Activated T-helper 1 cell treated with Interleukin-2 at 50 U/mL for 16 hours (primary cell): ENCODE results near the gene MPV17L.
"Not testable (repeated sequence)": the region's sequence is repeated elsewhere in the genome, so short reads cannot be mapped to it uniquely, and the experiment has no call there.

Experiments used
- DNase-seq: peaks from one replicate; pipeline ENCODE4 v3.0.0-alpha.2; 2020; ENCODE audit warnings: low read depth

MPV17L gene

GRCh38 chr16:15395631-15396508 lies at the start of gene MPV17L:
Gene MPV17L (plus strand): TSS chr16:15395754. CDS start chr16:15395898, 144 bp downstream.
- DNase-seq: not testable (repeated sequence)

DNA sequence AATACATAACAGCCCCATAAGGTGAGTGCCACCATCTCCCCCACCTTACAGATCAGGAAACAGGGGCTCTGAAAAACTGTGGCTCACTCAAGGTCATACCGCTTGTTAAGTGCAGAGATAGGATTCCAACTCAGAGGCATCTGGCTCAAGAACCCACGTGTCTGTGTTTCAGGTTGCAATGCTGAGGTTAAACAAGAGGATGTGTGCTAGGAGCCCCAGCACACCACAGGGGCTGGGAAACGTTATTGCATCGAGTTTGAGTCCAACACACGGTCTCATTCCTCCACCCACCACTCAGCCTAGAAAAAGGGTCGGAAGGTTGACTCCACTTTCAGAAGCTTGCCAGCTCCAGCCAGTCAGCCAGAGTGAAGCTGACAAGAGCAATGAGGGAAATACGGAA lies 46.8 kb upstream of the MPV17L start:
- DNase-seq: not testable (repeated sequence)

- DNase-seq: not testable (repeated sequence)
Measured at GRCh38 chr16:15351251-15351650, 44.3 kb upstream of the MPV17L start.

DNA sequence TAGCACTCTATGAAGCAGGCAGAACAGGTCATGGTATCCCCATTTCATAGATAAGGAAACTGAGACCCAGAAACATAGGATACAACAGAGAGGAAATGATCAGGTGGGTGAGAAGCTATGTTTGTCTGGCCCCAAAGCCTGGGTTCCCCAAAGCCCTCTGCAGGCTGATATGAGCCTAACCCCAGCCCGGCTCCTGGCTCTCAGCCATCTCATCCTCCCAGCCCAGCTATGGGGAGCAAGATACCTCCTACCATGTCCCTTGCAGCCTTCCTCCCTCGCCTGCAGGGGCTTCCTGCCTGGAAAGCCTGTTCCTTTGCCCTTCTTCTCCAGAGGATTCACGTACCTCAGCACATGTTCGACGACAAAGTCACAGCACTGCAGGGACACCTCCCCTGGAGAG lies 43.8 kb upstream of the MPV17L start:
- DNase-seq: not testable (repeated sequence)

DNA sequence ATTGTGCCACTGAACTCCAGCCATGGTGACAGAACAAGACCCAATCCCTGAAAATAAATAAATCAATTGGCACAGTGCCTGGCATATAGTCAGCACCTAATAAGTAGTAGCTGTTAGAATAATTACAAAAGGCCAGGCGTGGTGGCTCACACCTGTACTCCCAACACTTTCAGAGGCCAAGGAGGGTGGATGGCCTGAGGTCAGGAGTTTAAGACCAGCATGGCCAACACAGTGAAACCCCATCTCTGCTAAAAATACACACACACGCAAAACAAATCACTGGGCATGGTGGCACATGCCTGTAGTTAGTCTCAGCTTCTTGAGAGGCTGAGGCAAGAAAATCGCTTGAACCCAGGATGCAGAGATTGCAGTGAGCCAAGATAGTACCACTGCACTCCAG lies 42.7 kb upstream of the MPV17L start:
- DNase-seq: not testable (repeated sequence)

GRCh38 chr16:15354846-15355245 lies 40.7 kb upstream of the MPV17L start:
- DNase-seq: not testable (repeated sequence)

- DNase-seq: not testable (repeated sequence)
Measured at GRCh38 chr16:15357495-15357894, 38.1 kb upstream of the MPV17L start.

DNA sequence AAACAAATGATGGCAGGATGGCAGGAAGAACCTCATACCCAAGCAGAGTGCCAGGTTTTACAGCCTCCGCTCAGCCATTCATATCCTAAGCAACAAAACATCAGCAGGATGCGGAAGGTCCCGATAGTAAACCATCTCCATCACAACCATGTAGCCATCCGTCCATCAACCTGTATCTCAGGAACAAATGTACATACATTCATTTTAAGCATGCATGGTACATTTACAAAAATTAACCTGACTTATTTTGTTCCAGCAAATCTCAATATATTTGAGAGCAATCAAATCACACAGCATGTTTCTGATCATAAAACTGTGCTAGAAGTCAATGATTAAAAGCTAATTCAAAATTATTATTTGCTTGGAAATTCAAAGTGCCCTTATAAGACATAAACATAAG lies 17.4 kb upstream of the MPV17L start, which contains the start of gene NPIPA5:
NPIPA5 (minus strand) TSS at position 101 of the 400 bp plus-strand sequence; CDS start at position 101, 0 bp downstream.
- not testable (repeated sequence) for DNase-seq

DNA sequence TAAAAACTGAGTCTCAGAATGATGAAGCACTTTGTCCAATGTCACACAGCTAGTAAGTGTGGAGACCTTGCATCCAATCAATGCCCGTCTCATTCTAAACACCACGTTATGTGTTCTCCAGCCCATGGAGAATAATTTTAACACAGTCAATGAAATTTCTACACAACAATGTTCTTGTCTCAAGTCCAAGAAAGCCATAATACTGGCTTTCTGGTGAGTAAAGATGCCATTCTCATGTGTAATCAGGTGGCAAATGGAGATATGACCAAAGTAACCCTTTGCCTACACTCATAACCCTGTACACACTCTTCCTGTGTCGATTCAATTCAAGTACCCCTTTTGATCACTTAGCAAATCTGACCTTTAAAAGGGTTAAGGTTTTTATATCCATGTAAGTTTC lies 12.7 kb upstream of the MPV17L start:
- not testable (repeated sequence) for DNase-seq

DNA sequence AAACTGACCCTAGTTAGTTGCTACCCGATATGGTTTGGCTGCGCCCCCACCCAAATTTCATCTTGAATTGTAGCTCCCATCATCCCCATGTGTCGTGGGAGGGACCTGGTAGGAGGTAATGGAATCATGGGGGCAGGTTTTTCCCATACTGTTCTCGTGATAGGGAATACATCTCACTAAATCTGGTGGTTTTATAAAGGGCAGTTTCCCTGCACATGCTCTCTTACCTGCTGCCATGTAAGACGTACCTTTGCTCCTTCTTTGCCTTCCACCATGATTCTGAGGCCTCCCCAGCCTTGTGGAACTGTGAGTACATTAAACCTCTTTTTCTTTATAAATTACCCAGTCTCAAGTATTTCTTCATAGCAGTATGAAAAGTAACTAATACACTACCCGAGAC lies 7.5 kb upstream of the MPV17L start:
- DNase-seq: not testable (repeated sequence)

DNA sequence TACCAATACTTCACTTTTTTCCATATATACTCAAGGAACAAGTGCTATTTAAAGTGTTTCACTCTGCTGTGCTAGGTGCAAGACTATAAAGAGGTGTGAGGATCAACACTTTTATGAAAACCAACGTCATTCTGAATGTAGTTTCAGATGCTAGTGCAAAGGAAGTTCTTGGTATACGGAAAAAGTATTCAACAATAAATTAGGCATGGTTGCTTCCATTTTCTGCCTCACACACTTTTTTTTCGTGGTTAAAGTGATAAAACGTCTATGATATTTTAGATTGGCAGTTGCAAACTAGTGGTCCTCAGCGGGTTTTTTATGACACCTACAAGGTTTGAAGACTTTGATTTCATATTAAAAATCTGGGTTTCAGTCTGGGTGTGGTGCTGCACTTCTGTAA lies 5.6 kb upstream of the MPV17L start:
- not testable (repeated sequence) for DNase-seq

DNA sequence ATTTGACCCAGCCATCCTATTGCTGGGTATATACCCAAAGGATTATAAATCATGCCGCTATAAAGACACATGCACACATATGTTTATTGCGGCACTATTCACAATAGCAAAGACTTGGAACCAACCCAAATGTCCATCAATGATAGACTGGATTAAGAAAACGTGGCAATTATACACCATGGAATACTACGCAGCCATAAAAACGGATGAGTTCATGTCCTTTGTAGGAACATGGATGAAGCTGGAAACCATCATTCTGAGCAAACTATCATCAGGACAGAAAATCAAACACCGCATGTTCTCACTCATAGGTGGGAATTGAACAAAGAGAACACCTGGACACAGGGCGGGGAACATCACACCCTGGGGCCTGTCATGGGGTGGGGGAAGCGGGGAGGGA lies 2.5 kb upstream of the MPV17L start:
- not testable (repeated sequence) for DNase-seq

- DNase-seq: not testable (repeated sequence)
Measured at GRCh38 chr16:15396509-15396829, 915 bp downstream of the MPV17L start.

DNA sequence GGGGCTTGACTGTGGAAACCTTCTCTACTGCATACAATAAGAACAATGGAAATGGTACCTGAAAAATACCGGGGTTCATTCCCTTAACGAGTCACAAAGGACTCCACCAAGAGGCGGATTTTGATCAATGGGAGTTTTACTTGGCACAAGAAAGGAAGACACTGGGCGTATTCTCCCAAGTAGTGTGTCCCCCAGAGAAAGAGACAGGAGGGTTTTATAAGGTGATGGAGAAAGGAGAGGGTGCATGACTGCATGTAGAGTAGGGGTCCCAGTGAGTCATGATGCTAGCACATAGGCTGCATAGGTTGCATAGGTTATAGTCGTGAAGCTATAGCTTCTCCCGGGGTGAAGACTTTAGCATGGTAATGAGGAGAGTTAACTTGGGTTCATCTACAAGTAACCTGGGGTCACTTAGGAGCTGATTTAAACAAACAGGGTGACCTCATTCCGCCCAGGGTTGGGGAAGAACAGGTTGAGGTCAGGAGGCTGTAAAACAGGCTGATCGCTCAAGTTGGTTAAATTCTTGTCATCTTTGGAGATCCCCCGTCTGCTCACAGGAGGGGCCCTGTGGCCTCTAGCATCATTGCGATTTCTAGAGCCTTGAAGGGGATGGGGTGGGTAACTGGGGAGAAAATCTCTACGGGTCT lies 1.5 kb downstream of the MPV17L start:
- DNase-seq: no peak

DNA sequence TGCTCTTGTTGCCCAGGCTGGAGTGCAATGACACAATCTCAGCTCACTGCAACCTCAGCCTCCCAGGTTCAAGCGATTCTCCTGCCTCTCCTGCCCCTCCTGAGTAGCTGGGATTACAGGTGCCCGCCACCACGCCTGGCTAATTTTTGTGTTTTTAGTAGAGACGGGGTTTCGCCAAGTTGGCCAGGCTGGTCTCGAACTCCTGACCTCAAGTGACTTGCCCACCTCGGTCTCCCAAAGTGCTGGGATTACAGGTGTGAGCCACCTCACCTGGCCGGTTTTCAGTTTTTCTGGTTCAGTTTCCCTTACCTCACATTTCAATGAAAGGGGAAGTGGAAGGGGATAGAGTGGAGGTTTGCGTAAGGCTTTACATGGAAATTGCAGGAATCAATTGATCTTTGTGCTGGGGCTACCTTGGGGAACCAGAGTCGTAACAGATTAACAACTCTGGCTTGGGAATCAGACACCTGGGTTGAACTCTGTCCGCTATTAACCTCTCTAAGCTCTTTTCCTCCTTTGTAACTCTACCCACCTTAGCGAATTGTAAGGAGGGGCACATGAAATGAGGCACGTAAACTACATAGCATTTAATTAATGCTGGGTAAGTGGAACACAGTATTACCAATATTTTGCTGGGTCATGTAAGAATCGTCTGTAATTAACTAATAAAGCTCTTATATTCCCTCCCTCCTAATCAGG lies 3.2 kb downstream of the MPV17L start:
- no peak for DNase-seq

GRCh38 chr16:15399317-15399716 lies 3.8 kb downstream of the MPV17L start:
- DNase-seq: no peak

DNA sequence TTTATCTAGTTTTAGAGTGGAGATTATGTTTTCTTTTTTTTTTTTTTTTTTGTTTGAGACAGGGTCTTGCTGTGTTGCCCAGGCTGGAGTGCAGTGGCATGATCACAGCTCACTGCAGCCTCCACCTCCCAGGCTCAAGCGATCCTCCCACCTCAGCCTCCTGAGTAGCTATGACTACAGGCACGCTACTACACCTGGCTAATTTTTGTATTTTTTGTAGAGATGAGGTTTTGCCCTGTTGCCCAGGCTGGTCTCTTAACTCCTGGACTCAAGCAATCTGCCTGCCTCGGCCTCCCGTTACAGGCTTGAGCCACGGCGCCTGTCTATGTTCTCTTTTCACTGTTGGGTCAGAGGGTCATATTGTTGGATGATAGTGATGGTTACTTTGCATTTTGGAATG lies 4.8 kb downstream of the MPV17L start:
- DNase-seq: not testable (repeated sequence)

DNA sequence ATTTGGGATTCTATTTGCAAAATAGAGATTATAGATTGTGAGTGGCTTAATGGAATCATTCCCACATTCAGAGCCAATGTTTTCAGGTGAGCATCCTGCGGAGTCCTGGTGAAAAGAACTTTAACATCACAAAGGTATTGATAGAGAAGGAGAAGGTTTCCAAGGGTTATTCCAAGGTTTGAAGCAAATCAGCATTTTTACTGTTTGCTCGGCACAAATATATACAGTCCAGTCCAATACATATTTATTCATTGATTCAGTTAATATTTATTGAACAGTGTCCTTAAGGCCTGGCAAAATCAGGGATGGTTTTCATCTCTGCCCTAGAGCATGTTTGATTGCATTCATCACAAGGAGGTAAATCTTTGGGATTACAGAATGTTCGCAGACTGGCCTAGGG lies 6.4 kb downstream of the MPV17L start:
- no peak for DNase-seq

DNA sequence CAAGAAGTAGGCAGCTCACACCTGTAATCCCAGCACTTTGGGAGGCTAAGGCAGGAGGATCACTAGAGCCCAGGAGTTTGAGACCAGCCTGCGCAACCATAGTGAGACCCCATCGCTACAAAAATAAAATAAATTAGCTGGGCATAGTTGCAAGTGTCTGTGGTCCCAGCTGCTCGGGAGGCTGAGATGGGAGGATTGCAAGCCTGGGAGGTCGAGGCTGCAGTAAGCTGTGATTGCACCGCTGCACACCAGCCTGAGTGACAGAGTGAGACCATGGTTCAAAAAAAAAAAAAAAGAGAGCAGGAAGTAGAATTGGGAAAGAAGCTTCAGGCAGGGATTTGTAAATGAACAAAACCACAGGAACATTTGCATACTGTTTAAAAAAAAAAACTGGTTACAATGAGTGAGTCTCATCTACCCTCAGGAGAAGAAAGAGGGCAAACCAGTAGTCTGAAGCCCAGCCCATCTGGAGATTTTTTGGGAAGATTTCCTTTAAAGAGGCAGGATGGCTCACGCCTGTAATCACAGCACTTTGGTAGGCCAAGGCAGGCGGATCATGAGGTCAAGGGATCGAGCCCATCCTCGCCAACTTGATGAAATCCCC lies 7.9 kb downstream of the MPV17L start:
- no peak for DNase-seq

DNA sequence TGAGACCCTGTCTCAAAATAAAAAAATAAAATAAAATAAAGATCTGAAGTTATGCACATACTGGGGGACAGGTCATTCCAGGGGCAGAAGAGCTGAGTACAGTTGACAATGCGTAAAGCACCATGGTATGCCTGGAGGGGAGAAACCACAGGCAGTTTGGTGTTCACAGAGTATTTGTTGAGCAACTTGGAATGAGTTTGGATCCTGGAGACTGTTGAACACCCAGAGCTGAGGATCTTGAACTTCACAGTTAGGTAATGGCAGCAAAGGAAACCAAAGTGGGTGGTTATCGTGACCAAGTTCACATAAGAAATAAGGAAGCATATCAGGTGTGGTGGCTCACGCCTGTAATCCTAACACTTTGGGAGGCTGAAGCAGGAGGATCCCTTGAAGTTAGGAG lies 8.5 kb downstream of the MPV17L start:
- not testable (repeated sequence) for DNase-seq

DNA sequence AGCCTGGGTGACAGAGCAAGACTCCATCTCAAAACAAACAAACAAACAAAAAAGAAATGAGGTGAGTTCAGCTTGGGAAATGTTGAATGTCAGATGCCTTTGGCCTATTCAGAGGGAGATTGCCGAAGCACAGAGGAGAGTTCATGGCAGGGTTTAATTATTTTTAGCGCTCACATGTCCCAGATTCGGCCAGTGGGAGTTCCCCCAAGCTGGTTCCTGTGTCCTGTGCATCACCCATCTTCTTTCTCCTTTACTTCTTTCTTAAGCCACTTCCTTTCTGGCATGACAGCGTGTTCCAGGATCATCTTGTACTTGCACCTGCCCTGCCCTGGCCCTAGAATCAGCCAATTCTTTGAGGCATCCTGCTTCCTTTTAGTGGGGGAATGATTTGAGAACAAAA lies 9.2 kb downstream of the MPV17L start:
- DNase-seq: no peak

- not testable (repeated sequence) for DNase-seq
Measured at GRCh38 chr16:15407756-15408155, 12.2 kb downstream of the MPV17L start.
